Activated T-cell treated with anti-CD3 and anti-CD28 coated beads, Interleukin-2, amount 50 U/mL, for 24 hours (primary cell): ENCODE measurements around the gene LILRB4.
"Not testable (repeated sequence)": the region's sequence is repeated elsewhere in the genome, so short reads cannot be mapped to it uniquely, and the experiment has no call there.

Source experiments
- DNase-seq: peaks from one replicate; pipeline ENCODE4 v3.0.0-alpha.2; 2020
- H3K27ac Mint-ChIP-seq: 2 replicates; pipeline ENCODE4 v1.8.0; 2020; ENCODE audit warnings: mild to moderate bottlenecking, mixed read lengths
- H3K27me3 Mint-ChIP-seq: 2 replicates; pipeline ENCODE4 v1.8.0; 2020; ENCODE audit warnings: mixed read lengths
- H3K36me3 Mint-ChIP-seq: 2 replicates; pipeline ENCODE4 v1.8.0; 2020; ENCODE audit warnings: low read depth, mixed read lengths
- H3K4me1 Mint-ChIP-seq: 2 replicates; pipeline ENCODE4 v1.8.0; 2020; ENCODE audit warnings: low read depth, mixed read lengths
- H3K4me3 Mint-ChIP-seq: 2 replicates; pipeline ENCODE4 v1.8.0; 2020; ENCODE audit warnings: mild to moderate bottlenecking, moderate library complexity, mixed read lengths
- H3K9me3 Mint-ChIP-seq: 2 replicates; pipeline ENCODE4 v1.8.0; 2020; ENCODE audit warnings: mixed read lengths

Gene LILRB4

GRCh38 chr19:54633401-54633800, 29.4 kb upstream of the LILRB4 start:
- Mint-ChIP-seq H3K27ac (no peak overlapping the region), H3K36me3 (no peaks in the 10 kb centered on the region), H3K4me1 (no peaks in the 10 kb centered on the region), H3K9me3 (no peaks in the 10 kb centered on the region), H3K4me3 (no peak overlapping the region), H3K27me3 (peaks cover 57% of the 10 kb centered on the region)
- DNase-seq, result no peak

DNA sequence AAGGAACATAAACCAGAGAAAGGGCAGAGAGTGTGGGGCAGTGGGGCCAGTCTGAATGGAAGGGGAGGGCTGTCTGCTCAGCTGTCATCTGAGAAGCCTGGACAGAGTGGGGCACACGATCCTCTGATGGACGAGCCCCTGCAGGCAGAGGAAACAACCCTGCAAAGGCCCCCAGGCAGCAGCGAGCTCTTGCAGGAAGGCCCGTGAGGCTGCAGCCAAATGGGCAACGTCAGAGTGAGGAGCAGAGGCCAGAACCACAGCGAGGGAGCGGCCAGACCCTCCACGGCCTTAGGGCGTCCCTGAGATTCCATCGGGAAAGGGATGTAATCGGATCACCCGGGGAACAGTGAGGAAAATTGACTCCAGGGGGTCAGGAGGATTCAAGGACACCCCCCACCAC, 26.7 kb upstream of the LILRB4 start:
- not testable (repeated sequence) for H3K27ac Mint-ChIP-seq, DNase-seq, H3K4me3 Mint-ChIP-seq, H3K4me1 Mint-ChIP-seq, H3K36me3 Mint-ChIP-seq, H3K9me3 Mint-ChIP-seq
- peaks cover 41% of the 10 kb centered on the region for H3K27me3 Mint-ChIP-seq

DNA sequence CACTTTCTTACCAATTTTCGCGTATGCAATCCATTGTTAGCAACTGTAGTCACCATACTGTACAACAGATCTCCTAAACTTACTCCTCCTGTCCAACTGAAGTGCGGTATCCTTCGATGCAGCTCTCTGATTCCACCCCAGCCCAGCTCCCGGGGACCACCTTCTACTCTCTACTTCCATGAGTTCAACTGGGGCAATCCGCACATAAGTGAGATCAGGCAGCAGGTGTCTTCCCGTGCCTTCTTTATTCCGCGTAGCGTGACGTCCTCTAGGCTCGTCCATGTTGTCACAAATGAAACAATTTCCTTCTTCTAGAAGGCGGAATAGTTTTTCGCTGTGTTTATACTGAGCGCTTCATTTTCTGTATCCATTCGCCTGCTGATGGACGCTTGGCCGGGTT, 24.1 kb upstream of the LILRB4 start:
- H3K4me3 Mint-ChIP-seq, result no peak overlapping the region
- no peaks in the 10 kb centered on the region for H3K36me3 Mint-ChIP-seq
- peaks cover 37% of the 10 kb centered on the region for H3K27me3 Mint-ChIP-seq
- no peak for DNase-seq
- no peaks in the 10 kb centered on the region for H3K9me3 Mint-ChIP-seq
- H3K27ac Mint-ChIP-seq, result no peak overlapping the region
- H3K4me1 Mint-ChIP-seq, result no peaks in the 10 kb centered on the region

- H3K4me3 Mint-ChIP-seq, H3K9me3 Mint-ChIP-seq, H3K4me1 Mint-ChIP-seq, H3K27ac Mint-ChIP-seq, DNase-seq, H3K36me3 Mint-ChIP-seq: not testable (repeated sequence)
- peaks cover 22% of the 10 kb centered on the region for H3K27me3 Mint-ChIP-seq
Observed at GRCh38 chr19:54642953-54643352, 19.8 kb upstream of the LILRB4 start.

- peaks cover 22% of the 10 kb centered on the region for H3K27me3 Mint-ChIP-seq
- DNase-seq, H3K9me3 Mint-ChIP-seq, H3K36me3 Mint-ChIP-seq, H3K4me3 Mint-ChIP-seq, H3K27ac Mint-ChIP-seq, H3K4me1 Mint-ChIP-seq: not testable (repeated sequence)
Observed at GRCh38 chr19:54643583-54643982, 19.2 kb upstream of the LILRB4 start.

GRCh38 chr19:54644056-54644455, 18.7 kb upstream of the LILRB4 start:
- no peaks in the 10 kb centered on the region for H3K9me3 Mint-ChIP-seq
- DNase-seq, result no peak
- H3K4me1 Mint-ChIP-seq, result no peaks in the 10 kb centered on the region
- peaks cover 22% of the 10 kb centered on the region for H3K27me3 Mint-ChIP-seq
- no peaks in the 10 kb centered on the region for H3K36me3 Mint-ChIP-seq
- no peak overlapping the region for H3K27ac Mint-ChIP-seq
- no peak overlapping the region for H3K4me3 Mint-ChIP-seq

- H3K27me3 Mint-ChIP-seq, result peaks cover 15% of the 10 kb centered on the region
- no peaks in the 10 kb centered on the region for H3K9me3 Mint-ChIP-seq
- no peaks in the 10 kb centered on the region for H3K36me3 Mint-ChIP-seq
- no peak overlapping the region for H3K4me3 Mint-ChIP-seq
- no peaks in the 10 kb centered on the region for H3K4me1 Mint-ChIP-seq
- no peak for DNase-seq
- no peak overlapping the region for H3K27ac Mint-ChIP-seq
Observed at GRCh38 chr19:54646331-54646841, 16.4 kb upstream of the LILRB4 start.

- Mint-ChIP-seq H3K36me3 (no peaks in the 10 kb centered on the region), H3K9me3 (no peaks in the 10 kb centered on the region), H3K4me3 (no peak overlapping the region), H3K27ac (no peak overlapping the region), H3K4me1 (no peaks in the 10 kb centered on the region), H3K27me3 (peaks cover 11% of the 10 kb centered on the region)
- DNase-seq, result no peak
Observed at GRCh38 chr19:54648129-54648528, 14.7 kb upstream of the LILRB4 start.

DNA sequence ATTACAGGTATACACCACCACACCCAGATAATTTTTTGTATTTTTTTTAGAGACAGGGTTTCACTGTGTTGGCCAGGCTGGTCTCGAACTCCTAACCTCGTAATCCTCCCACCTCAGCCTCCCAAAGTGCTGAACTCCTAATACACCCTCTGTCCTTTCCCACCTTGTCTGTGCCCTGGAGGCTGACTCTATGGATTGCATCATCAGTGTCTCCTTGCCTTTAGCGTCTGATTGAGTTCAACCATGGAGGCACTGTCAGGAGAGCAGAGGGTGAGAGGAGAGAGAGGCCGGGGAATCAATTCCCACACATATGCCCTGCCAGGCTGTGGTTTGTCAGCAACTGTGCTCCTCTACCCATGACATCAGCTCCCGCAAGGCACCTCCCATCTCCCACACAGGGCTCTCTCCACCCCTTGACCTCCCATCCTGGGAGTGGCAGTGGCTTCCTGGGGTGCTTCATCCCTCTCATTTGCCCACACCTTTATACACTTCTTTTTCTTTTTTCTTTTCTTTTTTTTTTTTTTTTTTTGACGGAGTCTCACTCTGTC, 12.6 kb upstream of the LILRB4 start:
- Mint-ChIP-seq H3K27me3 (peaks cover 16% of the 10 kb centered on the region), H3K9me3 (no peaks in the 10 kb centered on the region), H3K4me1 (no peaks in the 10 kb centered on the region), H3K27ac (no peak overlapping the region), H3K4me3 (no peak overlapping the region), H3K36me3 (no peaks in the 10 kb centered on the region)
- no peak for DNase-seq

- Mint-ChIP-seq H3K27ac (no peak overlapping the region), H3K27me3 (peaks cover 19% of the 10 kb centered on the region), H3K4me1 (no peaks in the 10 kb centered on the region), H3K4me3 (no peak overlapping the region), H3K36me3 (no peaks in the 10 kb centered on the region), H3K9me3 (no peaks in the 10 kb centered on the region)
- no peak for DNase-seq
Observed at GRCh38 chr19:54653181-54653809, 9.5 kb upstream of the LILRB4 start.

GRCh38 chr19:54654447-54655321, 8.1 kb upstream of the LILRB4 start:
- Mint-ChIP-seq H3K9me3 (no peaks in the 10 kb centered on the region), H3K4me1 (peaks cover 2% of the 10 kb centered on the region), H3K4me3 (no peak overlapping the region), H3K27me3 (peaks cover 28% of the 10 kb centered on the region), H3K27ac (no peak overlapping the region), H3K36me3 (no peaks in the 10 kb centered on the region)
- DNase-seq, result no peak

GRCh38 chr19:54659300-54659699, 3.5 kb upstream of the LILRB4 start:
- Mint-ChIP-seq H3K27me3 (peaks cover 38% of the 10 kb centered on the region), H3K9me3 (no peaks in the 10 kb centered on the region), H3K36me3 (no peaks in the 10 kb centered on the region), H3K4me3 (no peak overlapping the region), H3K4me1 (peaks cover 2% of the 10 kb centered on the region), H3K27ac (no peak overlapping the region)
- no peak for DNase-seq

- H3K9me3 Mint-ChIP-seq, result no peaks in the 10 kb centered on the region
Observed at GRCh38 chr19:54660306-54660705, 2.5 kb upstream of the LILRB4 start.

DNA sequence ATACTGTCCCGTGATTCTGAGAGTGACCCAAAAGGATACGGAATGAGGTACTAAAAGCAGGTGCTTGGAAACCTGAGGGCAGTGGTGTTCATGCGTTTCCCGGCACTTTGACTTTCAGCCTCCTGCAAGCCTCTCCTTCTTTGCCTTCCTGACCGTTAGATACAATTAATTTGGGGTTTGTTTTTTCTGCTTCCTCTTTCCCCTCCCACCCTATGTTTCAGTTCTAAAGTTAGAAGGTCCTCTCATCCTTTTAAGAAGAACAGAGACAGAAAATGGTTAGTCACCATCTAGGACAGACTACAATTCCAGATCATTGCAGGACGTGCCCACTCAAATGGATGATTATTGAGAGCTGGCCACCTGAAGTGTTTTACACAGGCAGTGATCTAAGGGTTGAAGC, 1.8 kb upstream of the LILRB4 start:
- H3K27ac Mint-ChIP-seq, result no peak overlapping the region
- no peak overlapping the region for H3K4me3 Mint-ChIP-seq
- peaks cover 2% of the 10 kb centered on the region for H3K4me1 Mint-ChIP-seq
- H3K36me3 Mint-ChIP-seq, result no peaks in the 10 kb centered on the region
- no peaks in the 10 kb centered on the region for H3K9me3 Mint-ChIP-seq
- H3K27me3 Mint-ChIP-seq, result peaks cover 32% of the 10 kb centered on the region
- DNase-seq, result no peak

More at GRCh38 chr19:54660306-54660705, 2.5 kb upstream of the LILRB4 start:
- peaks cover 32% of the 10 kb centered on the region for H3K27me3 Mint-ChIP-seq
- no peak for DNase-seq
- H3K27ac Mint-ChIP-seq, result no peak overlapping the region
- H3K4me1 Mint-ChIP-seq, result peaks cover 2% of the 10 kb centered on the region
- H3K4me3 Mint-ChIP-seq, result no peak overlapping the region
- no peaks in the 10 kb centered on the region for H3K36me3 Mint-ChIP-seq
